Left ventricle myocardium inferior (tissue), 1 donor: Measurements from ENCODE around the gene PRICKLE2. TPM values are rescaled to one million over a fixed set of nuclear protein-coding genes. Genes with fewer than 3 reads are reported as not detected.

Experiments
- DNase-seq: peaks from one replicate; pipeline ENCODE4 v3.0.0-alpha.2; 2020
- H3K27ac ChIP-seq: fragments of 200-600 bp; replicated peaks from 2 replicates; pipeline ENCODE4 v1.8.0; 2021
- H3K27me3 ChIP-seq: fragments of 200-600 bp; 2 replicates; pipeline ENCODE4 v1.8.0; 2021; ENCODE audit warnings: low read depth
- H3K36me3 ChIP-seq: fragments of 200-600 bp; 2 replicates; pipeline ENCODE4 v1.8.0; 2021
- H3K4me1 ChIP-seq: fragments of 200-600 bp; 2 replicates; pipeline ENCODE4 v1.8.0; 2021
- H3K4me3 ChIP-seq: fragments of 200-600 bp; 2 replicates; pipeline ENCODE4 v1.8.0; 2021; ENCODE audit warnings: mild to moderate bottlenecking, moderate library complexity
- H3K9me3 ChIP-seq: fragments of 200-600 bp; replicated peaks from 2 replicates; pipeline ENCODE4 v1.8.0; 2021
- intact Hi-C: fragments of 100-400 bp; cut with micrococcal nuclease; formaldehyde crosslinking; loops from one replicate; pipeline ENCODE4 v1.11.0; 2022
- total RNA-seq: library from RNA; stranded (reverse); fragmentation: NEBNext Ultra II Directional; extraction: Animal tissue kit (Norgen Biotek cat#: 25700); gene quantifications from one replicate; pipeline ENCODE4 v1.2.1, GENCODE V29; 2021
- TF ChIP-seq, protein P1 (sequence below): fragments of 200-600 bp; IDR thresholded peaks from 2 replicates; pipeline ENCODE4 v1.8.0; 2021; ENCODE audit warnings: antibody characterized with exemption, mild to moderate bottlenecking, borderline replicate concordance
- donor health status: DM: no; HTN: yes; CAD: no; lungs with severe emphysema.

The PRICKLE2 gene
- total RNA-seq, 1 donor from 2014 or later = 8.7 TPM

DNA sequence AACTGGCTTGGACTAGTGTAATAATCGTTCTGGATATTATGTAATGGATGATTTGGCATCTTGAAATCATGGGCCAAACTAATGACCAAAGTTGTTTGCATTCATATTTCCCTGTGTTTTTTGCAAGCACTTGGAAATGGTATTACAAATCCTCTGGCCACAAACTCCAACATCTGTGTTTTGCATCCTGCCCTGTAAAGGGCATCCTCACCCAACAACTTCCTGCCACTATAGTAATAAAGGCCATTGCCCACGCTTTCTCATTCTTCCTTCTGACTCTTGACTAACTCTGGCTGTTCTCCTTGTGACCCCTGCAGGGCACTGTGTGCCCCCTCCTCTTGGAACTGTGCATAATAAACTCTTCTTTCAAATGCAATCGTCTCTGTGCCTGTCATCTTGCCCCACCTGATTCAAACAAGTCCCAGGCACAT, 176.6 kb downstream of the PRICKLE2 start:
- Histone ChIP-seq H3K9me3 (no peaks in the 10 kb centered on the region), H3K4me1 (peaks cover 4% of the 10 kb centered on the region), H3K27ac (no peak overlapping the region), H3K36me3 (no peaks in the 10 kb centered on the region), H3K27me3 (no peaks in the 10 kb centered on the region), H3K4me3 (no peak overlapping the region)
- intact Hi-C loops = no loop called here
- TF ChIP-seq, protein P1, sequence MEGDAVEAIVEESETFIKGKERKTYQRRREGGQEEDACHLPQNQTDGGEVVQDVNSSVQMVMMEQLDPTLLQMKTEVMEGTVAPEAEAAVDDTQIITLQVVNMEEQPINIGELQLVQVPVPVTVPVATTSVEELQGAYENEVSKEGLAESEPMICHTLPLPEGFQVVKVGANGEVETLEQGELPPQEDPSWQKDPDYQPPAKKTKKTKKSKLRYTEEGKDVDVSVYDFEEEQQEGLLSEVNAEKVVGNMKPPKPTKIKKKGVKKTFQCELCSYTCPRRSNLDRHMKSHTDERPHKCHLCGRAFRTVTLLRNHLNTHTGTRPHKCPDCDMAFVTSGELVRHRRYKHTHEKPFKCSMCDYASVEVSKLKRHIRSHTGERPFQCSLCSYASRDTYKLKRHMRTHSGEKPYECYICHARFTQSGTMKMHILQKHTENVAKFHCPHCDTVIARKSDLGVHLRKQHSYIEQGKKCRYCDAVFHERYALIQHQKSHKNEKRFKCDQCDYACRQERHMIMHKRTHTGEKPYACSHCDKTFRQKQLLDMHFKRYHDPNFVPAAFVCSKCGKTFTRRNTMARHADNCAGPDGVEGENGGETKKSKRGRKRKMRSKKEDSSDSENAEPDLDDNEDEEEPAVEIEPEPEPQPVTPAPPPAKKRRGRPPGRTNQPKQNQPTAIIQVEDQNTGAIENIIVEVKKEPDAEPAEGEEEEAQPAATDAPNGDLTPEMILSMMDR = no peak
- DNase-seq = no peak

DNA sequence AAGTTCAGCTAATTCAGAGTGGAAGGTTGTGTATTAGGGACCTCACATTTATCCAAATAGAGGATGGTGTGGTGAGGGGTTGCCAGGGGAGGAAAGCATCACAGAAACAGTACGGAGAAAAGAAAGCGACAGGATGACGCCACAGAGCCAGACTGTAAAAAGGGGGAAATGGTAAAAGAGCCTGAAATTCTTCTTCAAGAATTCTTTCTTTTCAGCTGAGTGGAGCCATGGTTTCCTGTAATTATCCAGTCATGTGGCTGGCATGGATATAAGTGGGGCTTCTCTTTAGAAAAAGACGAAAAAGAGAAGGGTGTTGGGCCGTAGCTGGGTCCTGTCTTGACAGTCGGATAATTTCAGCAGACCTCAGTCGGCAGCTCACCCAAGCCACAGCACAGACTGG, 177.5 kb downstream of the PRICKLE2 start:
- no peaks in the 10 kb centered on the region for H3K27me3 ChIP-seq
- TF ChIP-seq, protein P1 = no peak
- H3K27ac ChIP-seq = no peak overlapping the region
- intact Hi-C loops = no loop called here
- no peaks in the 10 kb centered on the region for H3K36me3 ChIP-seq
- H3K9me3 ChIP-seq = no peaks in the 10 kb centered on the region
- H3K4me3 ChIP-seq = no peak overlapping the region
- H3K4me1 ChIP-seq = no peaks in the 10 kb centered on the region
- no peak for DNase-seq

DNA sequence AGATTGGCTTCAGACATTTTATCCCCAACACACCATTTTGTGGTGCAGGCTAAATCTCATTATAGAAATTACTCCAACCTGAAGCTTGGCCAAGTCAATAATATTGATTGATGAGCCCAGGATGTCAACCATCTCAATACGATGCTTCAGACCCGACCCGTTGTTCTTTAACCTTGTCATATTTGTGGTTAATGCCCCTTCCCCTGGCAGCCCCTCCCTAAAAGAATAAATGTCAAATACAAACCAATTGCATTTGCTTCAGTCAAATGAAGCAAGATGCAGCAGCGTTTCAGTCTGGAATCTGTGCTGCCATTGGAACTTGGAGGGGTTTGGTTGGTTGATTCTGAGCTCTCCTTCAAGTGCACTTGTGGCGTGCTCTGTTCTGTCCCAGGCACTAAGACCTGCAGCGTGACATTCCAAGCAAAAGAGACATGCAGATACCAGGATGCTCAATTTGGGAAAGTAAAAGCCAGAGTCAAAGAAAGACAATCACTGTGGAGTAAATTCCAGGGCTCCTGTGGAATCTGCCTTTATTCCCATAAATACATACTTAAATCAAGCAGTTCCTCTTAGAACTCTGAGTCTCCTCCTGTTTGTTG, 178.2 kb downstream of the PRICKLE2 start:
- Histone ChIP-seq H3K27me3 (no peaks in the 10 kb centered on the region), H3K9me3 (no peaks in the 10 kb centered on the region), H3K36me3 (no peaks in the 10 kb centered on the region), H3K4me3 (no peak overlapping the region), H3K4me1 (no peaks in the 10 kb centered on the region), H3K27ac (no peak overlapping the region)
- TF ChIP-seq, protein P1 = no peak
- DNase-seq = no peak
- intact Hi-C loops = no loop called here

DNA sequence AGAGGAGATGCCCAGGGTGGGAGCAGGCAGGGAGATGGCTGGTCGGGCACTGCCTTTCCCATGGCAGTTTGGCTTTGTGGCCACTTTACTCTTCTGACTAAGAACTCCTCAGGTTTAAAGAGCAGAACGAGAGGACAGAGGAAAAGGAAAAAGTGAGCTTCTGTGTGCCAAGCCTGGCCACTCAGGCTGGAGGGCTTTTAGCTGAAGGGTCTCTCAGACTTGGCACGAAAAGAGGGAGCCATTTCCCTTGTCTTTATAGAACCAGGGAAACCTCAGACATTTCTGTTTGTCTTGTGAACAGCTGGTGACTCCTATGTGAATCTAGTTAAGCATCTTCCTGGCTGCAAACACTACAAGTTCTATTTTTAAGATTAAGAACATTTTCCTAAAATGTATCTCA, 178.7 kb downstream of the PRICKLE2 start:
- DNase-seq = no peak
- intact Hi-C loops = no loop called here
- TF ChIP-seq, protein P1 = no peak

DNA sequence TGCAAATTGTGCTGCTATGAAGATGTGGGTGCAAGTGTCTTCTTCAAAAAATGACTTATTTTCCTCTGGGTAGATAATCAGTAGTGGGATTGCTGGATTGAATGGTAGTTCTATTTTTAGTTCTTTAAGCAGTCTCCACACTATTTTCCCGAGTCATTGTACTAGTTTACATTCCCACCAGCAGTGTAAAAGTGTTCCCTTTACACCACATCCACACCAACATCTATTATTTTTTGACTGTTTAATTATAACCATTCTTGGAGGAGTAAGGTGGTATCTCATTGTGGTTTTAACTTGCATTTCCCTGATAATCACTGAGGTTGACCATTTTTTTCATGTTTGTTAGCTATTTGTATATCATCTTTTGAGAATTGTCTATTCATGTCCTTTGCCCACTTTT, 182.3 kb downstream of the PRICKLE2 start:
- no peak overlapping the region for H3K4me3 ChIP-seq
- no peak for DNase-seq
- no peaks in the 10 kb centered on the region for H3K4me1 ChIP-seq
- peaks cover 8% of the 10 kb centered on the region for H3K27me3 ChIP-seq
- no peaks in the 10 kb centered on the region for H3K36me3 ChIP-seq
- no peak overlapping the region for H3K27ac ChIP-seq
- no peaks in the 10 kb centered on the region for H3K9me3 ChIP-seq
- intact Hi-C loops = no loop called here
- TF ChIP-seq, protein P1 = no peak

More for the DNA sequence above, 178.7 kb downstream of the PRICKLE2 start:
- H3K27me3 ChIP-seq = no peaks in the 10 kb centered on the region
- H3K36me3 ChIP-seq = no peaks in the 10 kb centered on the region
- H3K27ac ChIP-seq = no peak overlapping the region
- H3K9me3 ChIP-seq = no peaks in the 10 kb centered on the region
- no peak overlapping the region for H3K4me3 ChIP-seq
- H3K4me1 ChIP-seq = no peaks in the 10 kb centered on the region

Other genes with a start within 250 kb of the PRICKLE2 start
- 78.3 TPM for gene PSMD6, start 202.0 kb downstream of the PRICKLE2 start, total RNA-seq